IMR-90 (cell line): Measurements from ENCODE around the gene CD40LG. TPM values are rescaled to one million over a fixed set of nuclear protein-coding genes. Genes with fewer than 3 reads are reported as not detected.

Source experiments
- ATAC-seq: fragments of 200-7000 bp; cut with Tn5 transposase; 2 replicates; pipeline ENCODE4 v1.9.1; 2020; ENCODE audit warnings: low read depth, mild to moderate bottlenecking, moderate library complexity
- BruUV-seq: library from RNA; stranded (reverse); fragments of 400-500 nt; replicated peaks from 2 replicates; lab custom pipeline; 2021; lab: Mats Ljungman, UMichigan
- CTCF ChIA-PET: fragments of 300-600 bp; formaldehyde crosslinking; extraction: SDS; loops from one replicate; lab custom pipeline; 2021; ENCODE audit warnings: antibody characterized with exemption; lab: Yijun Ruan, JAX
- POLR2A ChIA-PET: fragments of 300-600 bp; sonication (Branson Sonifier 250); formaldehyde crosslinking; loops from one replicate; lab custom pipeline; 2022; ENCODE audit warnings: antibody characterized with exemption; ENCODE audit not compliant: unreplicated experiment; lab: Charles Lee
- DNase-seq: peaks from one replicate; pipeline ENCODE4 v3.0.0; 2013
- H2AFZ ChIP-seq: replicated peaks from 2 replicates; pipeline ENCODE3; 2013; ENCODE audit warnings: low read length, mild to moderate bottlenecking; ENCODE audit not compliant: poor library complexity
- H2AK5ac ChIP-seq: 2 replicates; pipeline ENCODE4 v1.6.1; 2013; ENCODE audit warnings: low read depth, low read length, inconsistent platforms
- H2AK9ac ChIP-seq: replicated peaks from 2 replicates; pipeline ENCODE3; 2013; ENCODE audit warnings: mild to moderate bottlenecking, low read depth, low read length, moderate library complexity; ENCODE audit not compliant: poor library complexity
- H2BK120ac ChIP-seq: 2 replicates; pipeline ENCODE4 v1.6.1; 2013; ENCODE audit warnings: low read depth, low read length, inconsistent platforms
- H2BK15ac ChIP-seq: 3 replicates; pipeline ENCODE4 v1.6.1; 2013; ENCODE audit warnings: low read depth, low read length, inconsistent platforms
- H2BK20ac ChIP-seq: 2 replicates; pipeline ENCODE4 v1.6.1; 2013; ENCODE audit warnings: low read depth, mild to moderate bottlenecking, inconsistent platforms, low read length, moderate library complexity
- H2BK5ac ChIP-seq: 2 replicates; pipeline ENCODE4 v1.6.1; 2013; ENCODE audit warnings: mild to moderate bottlenecking, low read depth, low read length, inconsistent platforms; ENCODE audit not compliant: poor library complexity, severe bottlenecking
- H3K14ac ChIP-seq: replicated peaks from 2 replicates; pipeline ENCODE4 v1.6.1; 2013; ENCODE audit warnings: low read depth, low read length, inconsistent platforms
- H3K18ac ChIP-seq: 2 replicates; pipeline ENCODE4 v1.6.1; 2013; ENCODE audit warnings: low read depth, low read length, control low read depth
- H3K23ac ChIP-seq: 2 replicates; pipeline ENCODE4 v1.6.1; 2013; ENCODE audit warnings: low read depth, low read length, inconsistent platforms
- H3K27ac ChIP-seq: 2 replicates; pipeline ENCODE4 v1.5.1; 2013; ENCODE audit warnings: mild to moderate bottlenecking, control low read depth, low read length; ENCODE audit not compliant: insufficient read depth
- H3K27me3 ChIP-seq: 2 replicates; pipeline ENCODE4 v1.6.1; 2013; ENCODE audit warnings: low read length; ENCODE audit not compliant: control insufficient read depth, insufficient read depth
- H3K36me3 ChIP-seq: 2 replicates; pipeline ENCODE4 v1.6.1; 2013; ENCODE audit warnings: low read length, mixed read lengths; ENCODE audit not compliant: control insufficient read depth, insufficient read depth
- H3K4ac ChIP-seq: 2 replicates; pipeline ENCODE4 v1.6.1; 2013; ENCODE audit warnings: low read depth, low read length, inconsistent platforms
- H3K4me1 ChIP-seq: 2 replicates; pipeline ENCODE4 v1.6.1; 2013; ENCODE audit warnings: low read length, mixed read lengths; ENCODE audit not compliant: control insufficient read depth, insufficient read depth
- H3K4me2 ChIP-seq: 2 replicates; pipeline ENCODE4 v1.6.1; 2013; ENCODE audit warnings: low read depth, mild to moderate bottlenecking, control low read depth, low read length, moderate library complexity
- H3K4me3 ChIP-seq: 2 replicates; pipeline ENCODE4 v1.5.1; 2013; ENCODE audit warnings: low read depth, mild to moderate bottlenecking, control low read depth, low read length, moderate library complexity; ENCODE audit not compliant: insufficient read depth
- H3K56ac ChIP-seq: 2 replicates; pipeline ENCODE4 v1.6.1; 2013; ENCODE audit warnings: low read length, inconsistent platforms; ENCODE audit not compliant: insufficient read depth; ENCODE audit errors: extremely low read depth
- H3K79me1 ChIP-seq, 2 experiments: 2 replicates each; pipeline ENCODE4 v1.6.1; 2013; ENCODE audit warnings: low read length in 2 of 2, inconsistent platforms in 1 of 2, low read depth in 1 of 2
- H3K9ac ChIP-seq: 2 replicates; pipeline ENCODE4 v1.6.1; 2013; ENCODE audit warnings: low read depth, low read length, control low read depth
- H3K9me1 ChIP-seq: 2 replicates; pipeline ENCODE4 v1.6.1; 2013; ENCODE audit warnings: low read length, inconsistent platforms; ENCODE audit not compliant: insufficient read depth
- H3K9me3 ChIP-seq: 2 replicates; pipeline ENCODE4 v1.6.1; 2013; ENCODE audit warnings: low read length; ENCODE audit not compliant: control insufficient read depth, insufficient read depth
- H4K20me1 ChIP-seq: 2 replicates; pipeline ENCODE4 v1.6.1; 2013; ENCODE audit warnings: low read length, inconsistent platforms; ENCODE audit not compliant: insufficient read depth
- H4K5ac ChIP-seq: 2 replicates; pipeline ENCODE4 v1.6.1; 2013; ENCODE audit warnings: mild to moderate bottlenecking, low read depth, low read length, control low read depth
- H4K8ac ChIP-seq, 2 experiments: 2 replicates each; pipeline ENCODE4 v1.6.1; 2013; ENCODE audit warnings: low read depth in 2 of 2, low read length in 2 of 2, control low read depth in 1 of 2, inconsistent platforms in 1 of 2
- H4K91ac ChIP-seq: 2 replicates; pipeline ENCODE4 v1.6.1; 2013; ENCODE audit warnings: low read depth, low read length, inconsistent platforms; ENCODE audit not compliant: insufficient read depth
- BHLHE40 ChIP-seq: fragments of 150-350 bp; IDR thresholded peaks from 2 replicates; pipeline ENCODE4 v1.6.1; 2016; ENCODE audit warnings: mild to moderate bottlenecking, low read depth, low read length
- CHD1 ChIP-seq: IDR thresholded peaks from 2 replicates; pipeline ENCODE4 v1.6.1; 2012; ENCODE audit warnings: low read depth, low read length, improper control_type of control experiment
- MAZ ChIP-seq: IDR thresholded peaks from 2 replicates; pipeline ENCODE4 v1.6.1; 2012; ENCODE audit warnings: low read depth, mild to moderate bottlenecking, low read length, improper control_type of control experiment, moderate library complexity, borderline replicate concordance
- RCOR1 ChIP-seq: IDR thresholded peaks from 2 replicates; pipeline ENCODE4 v1.6.1; 2012; ENCODE audit warnings: mild to moderate bottlenecking, low read length, improper control_type of control experiment; ENCODE audit not compliant: insufficient replicate concordance
- WGBS, 2 experiments: methylation state at CpG; one replicate each; pipeline versions ENCODE4 v1.1.5 to v1.1.7; 2013; ENCODE audit warnings: missing lambda C conversion rate in 2 of 2; ENCODE audit not compliant: insufficient read length in 1 of 2; ENCODE audit errors: extremely low coverage in 2 of 2; 5-methylcytosine and 5-hydroxymethylcytosine counted together
- dilution Hi-C: fragments of 300-500 bp; cut with HindIII; formaldehyde crosslinking; loops from one replicate; pipeline ENCODE4 v1.14.3; 2018; ENCODE audit warnings: low sequenced_read_pairs; ENCODE audit not compliant: unreplicated experiment
- in situ Hi-C: fragments of 300-500 bp; cut with MboI; formaldehyde crosslinking; loops from 3 replicates; pipeline ENCODE4 v1.14.3; 2019; ENCODE audit warnings: low sequenced_read_pairs, inconsistent platforms, mixed read lengths
- intact Hi-C: fragments of 100-400 bp; cut with micrococcal nuclease; formaldehyde crosslinking; loops from 2 replicates; pipeline ENCODE4 v1.10.0; 2022
- polyA plus RNA-seq, 3 experiments: library from polyadenylated mRNA; depleted of rRNA; stranded (reverse); fragments of >200 nt; gene quantifications; 2 replicates each; pipeline ENCODE4 v1.2.3, GENCODE V29; 2012; ENCODE audit warnings: low replicate concordance in 1 of 3
- total RNA-seq: library from RNA; depleted of rRNA; stranded (reverse); fragments of >200 nt; gene quantifications from 2 replicates; pipeline ENCODE4 v1.2.3, GENCODE V29; 2012
- TF ChIP-seq, protein P1 (sequence below): fragments of 150-350 bp; IDR thresholded peaks from 2 replicates; pipeline ENCODE4 v1.6.1; 2017; ENCODE audit warnings: mild to moderate bottlenecking, antibody characterized with exemption, low read length, low read depth

The CD40LG gene
- total and polyA plus RNA-seq, 2 of the 4 experiments (the other 2 are of a cell fraction), result not detected

DNA sequence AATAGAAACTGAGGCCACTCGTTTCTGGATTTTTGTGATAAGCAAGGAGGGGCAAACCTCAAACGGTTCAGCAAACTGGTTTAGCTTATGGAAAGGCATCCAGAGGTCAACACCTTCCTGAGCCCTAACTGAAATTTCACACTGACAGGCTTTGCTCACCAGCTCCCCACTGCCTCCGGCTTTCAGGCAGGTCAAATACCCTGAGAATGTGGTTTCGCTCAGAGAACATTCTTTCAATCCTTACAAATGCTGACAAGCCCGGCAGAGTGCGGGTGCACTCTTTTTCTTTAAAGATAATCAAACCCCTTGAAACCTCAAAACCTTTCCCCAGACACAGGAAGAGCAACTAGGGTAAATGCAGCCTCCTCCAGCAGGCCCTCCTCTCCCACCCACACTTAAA is 41.5 kb downstream of the CD40LG start:
- dilution Hi-C loops, result no loop called here
- no peaks in the 10 kb centered on the region; the same call in 1 of the 2 replicates for H3K27me3 ChIP-seq
- no peak overlapping the region for H3K18ac ChIP-seq

More for the DNA sequence above, 41.5 kb downstream of the CD40LG start:
- ChIA-PET POLR2A (no interaction called here), CTCF (no interaction called here)
- WGBS, 2 experiments, result no CpG with 5 or more reads among the region's 6 CpGs
- intact Hi-C loops (no loop called here), in situ Hi-C loops (no loop called here)
- Histone ChIP-seq H3K56ac (no peak overlapping the region), H4K91ac (no peak overlapping the region), H3K23ac (no peak overlapping the region), H4K8ac (no peak overlapping the region), H2AK9ac (no peak overlapping the region), H2AK5ac (no peak overlapping the region), H2BK20ac (no peak overlapping the region), H3K4me2 (no peak overlapping the region), H2BK15ac (no peak overlapping the region), H3K27ac (no peak overlapping the region), H3K4ac (no peak overlapping the region), H3K14ac (no peak overlapping the region), H3K79me1 (no peaks in the 10 kb centered on the region), H3K4me3 (no peak overlapping the region), H3K4me1 (no peaks in the 10 kb centered on the region), H3K9me3 (no peaks in the 10 kb centered on the region), H4K5ac (no peak overlapping the region), H3K36me3 (no peaks in the 10 kb centered on the region), H3K9ac (no peak overlapping the region), H2AFZ (no peak overlapping the region), H4K20me1 (no peaks in the 10 kb centered on the region), H3K9me1 (no peaks in the 10 kb centered on the region), H2BK120ac (no peak overlapping the region), H2BK5ac (no peak overlapping the region)
- DNase-seq, result peak; percentile 20
- BruUV-seq, result no TSS peak
- ATAC-seq, result peak; percentile 37
- TF ChIP-seq CHD1 (no peak), RCOR1 (no peak), MAZ (no peak), BHLHE40 (no peak)
- TF ChIP-seq, protein P1, sequence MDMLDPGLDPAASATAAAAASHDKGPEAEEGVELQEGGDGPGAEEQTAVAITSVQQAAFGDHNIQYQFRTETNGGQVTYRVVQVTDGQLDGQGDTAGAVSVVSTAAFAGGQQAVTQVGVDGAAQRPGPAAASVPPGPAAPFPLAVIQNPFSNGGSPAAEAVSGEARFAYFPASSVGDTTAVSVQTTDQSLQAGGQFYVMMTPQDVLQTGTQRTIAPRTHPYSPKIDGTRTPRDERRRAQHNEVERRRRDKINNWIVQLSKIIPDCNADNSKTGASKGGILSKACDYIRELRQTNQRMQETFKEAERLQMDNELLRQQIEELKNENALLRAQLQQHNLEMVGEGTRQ, result no peak
